K562 (cell line): Measurements from ENCODE around the gene NRN1L. TPM values are rescaled to one million over a fixed set of nuclear protein-coding genes. Genes with fewer than 3 reads are reported as not detected.

Source experiments
- ATAC-seq: fragments of 200-7000 bp; cut with Tn5 transposase; 3 replicates; pipeline ENCODE4 v1.9.1; 2020; ENCODE audit warnings: moderate library complexity
- BruUV-seq: library from RNA; stranded (reverse); fragments of 400-500 nt; replicated peaks from 2 replicates; lab custom pipeline; 2021; lab: Mats Ljungman, UMichigan
- CTCF ChIA-PET: fragments of 300-600 bp; formaldehyde crosslinking; extraction: SDS; loops from one replicate; lab custom pipeline; 2021; ENCODE audit warnings: low intra/inter-chr PET ratio; lab: Yijun Ruan, JAX
- POLR2A ChIA-PET: fragments of 300-600, 350-650 bp; sonication (Branson Sonifier 250); formaldehyde crosslinking; extraction: SDS; loops from one replicate; lab custom pipeline; 2021; ENCODE audit warnings: antibody characterized with exemption, inconsistent platforms; lab: Yijun Ruan, JAX
- DNase-seq, 4 experiments: peaks; one replicate each; pipeline versions ENCODE4 v3.0.0 to v3.0.0-alpha.2; 2011 to 2018; ENCODE audit warnings: low spot score in 3 of 4, mixed read lengths in 3 of 4; ENCODE audit errors: extremely low read depth in 1 of 4
- FAIRE-seq: peaks from 2 replicates; lab custom pipeline; 2011; peaks lifted over from hg19 to GRCh38; lab: Jason Lieb, UNC
- H2AFZ ChIP-seq: 2 replicates; pipeline ENCODE4 v1.6.0; 2011; ENCODE audit warnings: low read depth, low read length, control low read depth, inconsistent platforms
- H3K27ac ChIP-seq: fragments of 200-600 bp; 3 replicates; pipeline ENCODE4 v1.8.0; 2011; ENCODE audit warnings: low read depth, mild to moderate bottlenecking, control low read depth, inconsistent platforms, low read length, moderate library complexity, mixed read lengths; ENCODE audit errors: extremely low read depth
- H3K27me3 ChIP-seq, 2 experiments: fragments of 300-600 bp in 1 of 2; 2 replicates in 1 of 2; 3 replicates in 1 of 2; pipeline versions ENCODE4 v1.6.0 to v1.8.0; 2011; ENCODE audit warnings: inconsistent platforms in 2 of 2, low read length in 2 of 2, mild to moderate bottlenecking in 1 of 2, mixed read lengths in 1 of 2, moderate library complexity in 1 of 2; ENCODE audit not compliant: control insufficient read depth in 2 of 2, insufficient read depth in 2 of 2
- H3K36me3 ChIP-seq: fragments of 300-600 bp; 3 replicates; pipeline ENCODE4 v1.8.0; 2011; ENCODE audit warnings: mild to moderate bottlenecking, low read length, inconsistent platforms; ENCODE audit not compliant: control insufficient read depth, insufficient read depth
- H3K4me1 ChIP-seq, 2 experiments: fragments of 200-600 bp in 1 of 2; replicated peaks in 1 of 2; 2 replicates in 1 of 2; 3 replicates in 1 of 2; pipeline versions ENCODE4 v1.5.1 to v1.8.0; 2011; ENCODE audit warnings: inconsistent platforms in 2 of 2, low read length in 2 of 2, mild to moderate bottlenecking in 1 of 2, mixed read lengths in 1 of 2, moderate library complexity in 1 of 2; ENCODE audit not compliant: control insufficient read depth in 2 of 2, insufficient read depth in 2 of 2
- H3K4me2 ChIP-seq: 2 replicates; pipeline ENCODE4 v1.6.1; 2011; ENCODE audit warnings: low read length, control low read depth, inconsistent platforms, mixed read lengths; ENCODE audit not compliant: insufficient read depth
- H3K4me3 ChIP-seq: fragments of 200-600 bp; sonication (generic), shearing (Covaris generic); 2 replicates; pipeline ENCODE4 v1.5.1; 2016; ENCODE audit warnings: control low read depth, inconsistent platforms
- H3K79me2 ChIP-seq: fragments of 200-600 bp; 3 replicates; pipeline ENCODE4 v1.8.0; 2011; ENCODE audit warnings: low read length, inconsistent platforms; ENCODE audit not compliant: control insufficient read depth, insufficient read depth
- H3K9ac ChIP-seq, 2 experiments: 2 replicates each; pipeline versions ENCODE4 v1.6.0 to v1.6.1; 2011; ENCODE audit warnings: low read depth in 2 of 2, low read length in 2 of 2, control low read depth in 1 of 2, inconsistent platforms in 1 of 2, mild to moderate bottlenecking in 1 of 2, mixed read lengths in 1 of 2; ENCODE audit not compliant: insufficient read depth in 1 of 2
- H3K9me1 ChIP-seq: one replicate; pipeline ENCODE4 v1.6.0; 2011; ENCODE audit warnings: inconsistent platforms, mild to moderate bottlenecking, low read length, moderate library complexity; ENCODE audit not compliant: control insufficient read depth, insufficient read depth
- H3K9me3 ChIP-seq: replicated peaks from 2 replicates; pipeline ENCODE4 v1.5.1; 2011; ENCODE audit warnings: low read depth, low read length, inconsistent platforms; ENCODE audit not compliant: control insufficient read depth, insufficient read depth
- H4K20me1 ChIP-seq: replicated peaks from 2 replicates; pipeline ENCODE4 v1.6.1; 2011; ENCODE audit warnings: low read length, inconsistent platforms, mixed read lengths; ENCODE audit not compliant: control insufficient read depth, insufficient read depth
- FOXP1 ChIP-seq: sonication (generic); formaldehyde crosslinking; IDR thresholded peaks from 2 replicates; pipeline ENCODE4 v1.8.0; 2022; ENCODE audit warnings: mild to moderate bottlenecking, missing genetic modification reagents
- MED1 ChIP-seq: sonication (generic); formaldehyde crosslinking; IDR thresholded peaks from 2 replicates; pipeline ENCODE4 v1.8.1; 2023; ENCODE audit warnings: missing genetic modification reagents, borderline replicate concordance
- SIN3A ChIP-seq, 2 experiments: fragments of 150-350 bp in 1 of 2; IDR thresholded peaks; 2 replicates each; pipeline ENCODE4 v1.6.1; 2011 to 2016; ENCODE audit warnings: borderline replicate concordance in 2 of 2, low read depth in 2 of 2, low read length in 2 of 2, mild to moderate bottlenecking in 2 of 2, moderate library complexity in 2 of 2; ENCODE audit not compliant: control insufficient read depth in 1 of 2
- TFAP4 ChIP-seq: sonication (generic); formaldehyde crosslinking; IDR thresholded peaks from 2 replicates; pipeline ENCODE4 v1.8.0; 2022; ENCODE audit warnings: missing genetic modification reagents, mild to moderate bottlenecking, moderate library complexity, borderline replicate concordance
- WGBS: fragments of 100-300 bp; shearing (Covaris generic); methylation state at CpG from one replicate; pipeline ENCODE4 v1.1.6; 2016; ENCODE audit warnings: low coverage, mixed read lengths; ENCODE audit not compliant: insufficient coverage; ENCODE audit errors: missing lambda C conversion rate; 5-methylcytosine and 5-hydroxymethylcytosine counted together
- in situ Hi-C: fragments of 300-500 bp; cut with MboI; formaldehyde crosslinking; loops from 4 replicates; pipeline ENCODE4 v1.15.0; 2018; ENCODE audit warnings: inconsistent platforms, mixed read lengths
- intact Hi-C: fragments of 100-400 bp; cut with micrococcal nuclease; formaldehyde crosslinking; loops from 2 replicates; pipeline ENCODE4 v1.14.2; 2022
- polyA plus RNA-seq, 8 experiments: library from polyadenylated mRNA; depleted of rRNA in 4 of 8; stranded (reverse) in 5 of 8; unstranded in 3 of 8; fragments of >200 nt; fragmentation: Nextera tagmentation in 2 of 8; fragmentation: Illumina TruSeq in 1 of 8; extraction: Ambion mirVana in 2 of 8; extraction: Trizol in 1 of 8; gene quantifications; 2 replicates each; pipeline versions ENCODE4 v1.2.1 to v1.2.3, GENCODE V29; 2011 to 2014; ENCODE audit warnings: inconsistent platforms in 1 of 8, missing spikeins in 1 of 8
- total RNA-seq, 7 experiments: library from RNA; depleted of rRNA in 6 of 7; stranded (reverse); fragments of >200 nt in 6 of 7; fragmentation: Illumina TruSeq in 2 of 7; extraction: Trizol in 2 of 7; gene quantifications; 2 replicates each; pipeline versions ENCODE4 v1.2.1 to v1.2.3, GENCODE V29; 2011 to 2021; ENCODE audit warnings: low replicate concordance in 1 of 7

The NRN1L gene
- total and polyA plus RNA-seq, 9 of the 15 experiments (the other 6 are each of a cell fraction or from before 2014, with no cell fraction given): 0.22 to 0.86 (median 0.61) TPM; not detected in 5

GRCh38 chr16:67934306-67935100 is 49.8 kb downstream of the NRN1L start:
- H4K20me1 ChIP-seq: no peaks in the 10 kb centered on the region; the same call in 1 of the 2 replicates
- H2AFZ ChIP-seq: peak overlapping the region; percentile 95
- peak; percentile 16 for ATAC-seq
- TSS peak; percentile 65 for BruUV-seq
- H3K4me2 ChIP-seq: peak overlapping the region; percentile 99
- FAIRE-seq: peak; percentile 71
- intact Hi-C loops: loop anchor here (5.0 to 10.0 kb wide), 2 partner anchors 108 to 410 kb away; partner anchors contain the start of gene RIPOR1
- H3K4me3 ChIP-seq: peak overlapping the region; percentile 85
- peak; percentile 37 to 47 (median 44) for DNase-seq
- WGBS: 6% methylated on average over 13 of the region's 13 CpGs
- peak overlapping the region; percentile 66 for H3K27ac ChIP-seq
- H3K9me1 ChIP-seq: no peaks in the 10 kb centered on the region
- TF ChIP-seq FOXP1 (CRISPR knock-in tag) (no peak), TFAP4 (CRISPR knock-in tag) (0 out of 2 replicates have a peak, but pooled peaks have one; percentile 10), MED1 (0 out of 2 replicates have a peak, but pooled peaks have one; percentile 37), SIN3A (IDR thresholded peaks at IDR 0.05; ENCODE audit: borderline replicate concordance in 2 of 2, control insufficient read depth in 1 of 2, low read depth in 2 of 2, low read length in 2 of 2) (peak in 1 of 2 experiments; percentile 47; a peak in 1 of 4 replicates)
- ChIA-PET POLR2A (interaction anchor here (0.5 to 1.7 kb wide), 22 partner anchors 7 to 421 kb away, joined by 3 to 8 read pairs (median 3); partner anchors contain the start of genes LCAT and PSKH1), CTCF (interaction anchor here (0.7 kb wide), 1 partner anchor 295 kb away, joined by 3 read pairs; no protein-coding TSS in a partner anchor)
- no peaks in the 10 kb centered on the region for H3K9me3 ChIP-seq
- H3K36me3 ChIP-seq: peaks cover 31% of the 10 kb centered on the region; the same call in 2 of the 3 replicates
- in situ Hi-C loops: no loop called here
- H3K79me2 ChIP-seq: peaks cover 42% of the 10 kb centered on the region
- H3K4me1 ChIP-seq: peaks cover 17 to 65% of the 10 kb centered on the region in 2 experiments
- peak overlapping the region; percentile 90 to 98 for H3K9ac ChIP-seq
- no peaks in the 10 kb centered on the region for H3K27me3 ChIP-seq
